ENCODE data around the gene APOE.
"Not testable (repeated sequence)": the region's sequence is repeated elsewhere in the genome, so short reads cannot be mapped to it uniquely, and the experiment has no call there.

Gene APOE

GRCh38 chr19:44908836-44909261, 3.3 kb downstream of the APOE start:
- in situ Hi-C loops (cut with HindIII; ENCODE audit: low sequenced_read_pairs): no loop called here

- in situ Hi-C loops (cut with HindIII; ENCODE audit: low sequenced_read_pairs): no loop called here
Observed at GRCh38 chr19:44909775-44910174, 4.2 kb downstream of the APOE start.

GRCh38 chr19:44911896-44912295, 6.3 kb downstream of the APOE start:
- in situ Hi-C loops (cut with HindIII; ENCODE audit: low sequenced_read_pairs): not testable (repeated sequence)

- in situ Hi-C loops (cut with HindIII; ENCODE audit: low sequenced_read_pairs): no loop called here
Observed at GRCh38 chr19:44912854-44913253, 7.3 kb downstream of the APOE start.

- in situ Hi-C loops (cut with HindIII; ENCODE audit: low sequenced_read_pairs): not testable (repeated sequence)
Observed at GRCh38 chr19:44913512-44914432, 8.2 kb downstream of the APOE start.

GRCh38 chr19:44914433-44915206, 9.0 kb downstream of the APOE start, which contains the start of gene APOC1:
Gene APOC1 (plus strand): TSS chr19:44914608. CDS start chr19:44914892, 284 bp downstream.
- in situ Hi-C loops (cut with HindIII; ENCODE audit: low sequenced_read_pairs): not testable (repeated sequence)

GRCh38 chr19:44924243-44924725, 18.7 kb downstream of the APOE start:
- in situ Hi-C loops (cut with HindIII; ENCODE audit: low sequenced_read_pairs): no loop called here

- in situ Hi-C loops (cut with HindIII; ENCODE audit: low sequenced_read_pairs): no loop called here
Observed at GRCh38 chr19:44925114-44925891, 19.7 kb downstream of the APOE start.

GRCh38 chr19:44926245-44927077, 20.9 kb downstream of the APOE start:
- in situ Hi-C loops (cut with HindIII; ENCODE audit: low sequenced_read_pairs): not testable (repeated sequence)

GRCh38 chr19:44927746-44928145, 22.1 kb downstream of the APOE start:
- in situ Hi-C loops (cut with HindIII; ENCODE audit: low sequenced_read_pairs): no loop called here

GRCh38 chr19:44930088-44930487, 24.5 kb downstream of the APOE start:
- in situ Hi-C loops (cut with HindIII; ENCODE audit: low sequenced_read_pairs): no loop called here

- in situ Hi-C loops (cut with HindIII; ENCODE audit: low sequenced_read_pairs): no loop called here
Observed at GRCh38 chr19:44931541-44931940, 25.9 kb downstream of the APOE start.

- in situ Hi-C loops (cut with HindIII; ENCODE audit: low sequenced_read_pairs): no loop called here
Observed at GRCh38 chr19:44939668-44940067, 34.1 kb downstream of the APOE start.

GRCh38 chr19:44942067-44942571, 36.5 kb downstream of the APOE start, which contains the start of gene APOC4:
Gene APOC4 (plus strand): TSS chr19:44942237. CDS start chr19:44942278, 41 bp downstream.
- in situ Hi-C loops (cut with HindIII; ENCODE audit: low sequenced_read_pairs): no loop called here

GRCh38 chr19:44943801-44944249, 38.2 kb downstream of the APOE start:
- in situ Hi-C loops (cut with HindIII; ENCODE audit: low sequenced_read_pairs): no loop called here

GRCh38 chr19:44947041-44947581, 41.5 kb downstream of the APOE start:
- in situ Hi-C loops (cut with HindIII; ENCODE audit: low sequenced_read_pairs): no loop called here

GRCh38 chr19:44948237-44948636, 42.6 kb downstream of the APOE start:
- in situ Hi-C loops (cut with HindIII; ENCODE audit: low sequenced_read_pairs): no loop called here

- in situ Hi-C loops (cut with HindIII; ENCODE audit: low sequenced_read_pairs): no loop called here
Observed at GRCh38 chr19:44948763-44949374, 43.3 kb downstream of the APOE start.

- in situ Hi-C loops (cut with HindIII; ENCODE audit: low sequenced_read_pairs): no loop called here
Observed at GRCh38 chr19:44949550-44949949, 44.0 kb downstream of the APOE start.
